Measurements from ENCODE around the gene SENP7. TPM values are rescaled to one million over a fixed set of nuclear protein-coding genes. Genes with fewer than 3 reads are reported as not detected.
A peak's percentile ranks its signal among the peaks of the same experiment; 100 is the strongest.

The SENP7 gene
- total RNA-seq, 1 experiment from 2014 or later, result 17.4 TPM

GRCh38 chr3:101509281-101509680 lies 3.7 kb downstream of the SENP7 start:
- Histone ChIP-seq H3K4me2 (peak overlapping the region; percentile 21; the same call in 1 of the 2 replicates), H4K20me1 (ENCODE audit: insufficient read depth) (no peaks in the 10 kb centered on the region), H3K79me2 (ENCODE audit: low read depth) (peaks cover 6% of the 10 kb centered on the region), H3K27ac (no peak overlapping the region), H2AFZ (no peak overlapping the region), H3K9me3 (ENCODE audit: insufficient read depth, low read depth) (no peaks in the 10 kb centered on the region), H3K27me3 (ENCODE audit: insufficient read depth, low read depth) (no peaks in the 10 kb centered on the region), H3K9me2 (ENCODE audit: insufficient read depth) (no peaks in the 10 kb centered on the region), H3K36me3 (ENCODE audit: low read depth) (no peaks in the 10 kb centered on the region), H3K4me3 (no peak overlapping the region), H3K4me1 (replicated peaks; ENCODE audit: insufficient read depth) (peaks cover 21% of the 10 kb centered on the region), H3F3A (ENCODE audit: insufficient read depth, low read depth) (peaks cover 15% of the 10 kb centered on the region; the same call in 1 of the 2 replicates)
- no TSS peak for BruUV-seq (replicated peaks)
- no peak for DNase-seq
- intact Hi-C loops (cut with micrococcal nuclease; ENCODE audit: unreplicated experiment), result no loop called here
- no peak for TF ChIP-seq CTCF (conservative IDR thresholded peaks at IDR 0.05)
- TF ChIP-seq EZH2 (IDR thresholded peaks at IDR 0.05; ENCODE audit: low read depth), result no peak
- ChIA-PET CTCF (no interaction called here), POLR2A (ENCODE audit: unreplicated experiment) (interaction anchor here (0.6 kb wide), 1 partner anchor 1025 kb away, joined by 3 read pairs; no protein-coding TSS in a partner anchor)

GRCh38 chr3:101501783-101502182 lies 11.2 kb downstream of the SENP7 start:
- Histone ChIP-seq H3K4me3 (no peak overlapping the region), H3K4me1 (replicated peaks; ENCODE audit: insufficient read depth) (no peaks in the 10 kb centered on the region), H3K79me2 (ENCODE audit: low read depth) (no peaks in the 10 kb centered on the region), H3K27ac (no peak overlapping the region), H4K20me1 (ENCODE audit: insufficient read depth) (no peaks in the 10 kb centered on the region), H3F3A (ENCODE audit: insufficient read depth, low read depth) (no peaks in the 10 kb centered on the region), H3K36me3 (ENCODE audit: low read depth) (no peaks in the 10 kb centered on the region), H2AFZ (no peak overlapping the region), H3K9me3 (ENCODE audit: insufficient read depth, low read depth) (no peaks in the 10 kb centered on the region), H3K27me3 (ENCODE audit: insufficient read depth, low read depth) (no peaks in the 10 kb centered on the region), H3K9me2 (ENCODE audit: insufficient read depth) (no peaks in the 10 kb centered on the region), H3K4me2 (no peak overlapping the region)
- POLR2A ChIA-PET (ENCODE audit: unreplicated experiment), result interaction anchor here (0.7 kb wide), 1 partner anchor 69 kb away, joined by 3 read pairs; no protein-coding TSS in a partner anchor
- no TSS peak for BruUV-seq (replicated peaks)
- no peak for DNase-seq
- intact Hi-C loops (cut with micrococcal nuclease; ENCODE audit: unreplicated experiment), result no loop called here
- CTCF ChIA-PET, result no interaction called here
- TF ChIP-seq EZH2 (IDR thresholded peaks at IDR 0.05; ENCODE audit: low read depth) (no peak), CTCF (conservative IDR thresholded peaks at IDR 0.05) (no peak)

- no peak overlapping the region for H2AFZ ChIP-seq
- no peaks in the 10 kb centered on the region for H3K79me2 ChIP-seq (ENCODE audit: low read depth)
- BruUV-seq (replicated peaks), result no TSS peak
- H3K4me1 ChIP-seq (replicated peaks; ENCODE audit: insufficient read depth), result no peaks in the 10 kb centered on the region
- no peaks in the 10 kb centered on the region for H3K9me3 ChIP-seq (ENCODE audit: insufficient read depth, low read depth)
- H3K36me3 ChIP-seq (ENCODE audit: low read depth), result no peaks in the 10 kb centered on the region
- DNase-seq, result no peak
- ChIA-PET POLR2A (ENCODE audit: unreplicated experiment) (no interaction called here), CTCF (no interaction called here)
- TF ChIP-seq EZH2 (IDR thresholded peaks at IDR 0.05; ENCODE audit: low read depth) (no peak), CTCF (conservative IDR thresholded peaks at IDR 0.05) (no peak)
- no peak overlapping the region for H3K27ac ChIP-seq
- no peak overlapping the region for H3K4me3 ChIP-seq
- H4K20me1 ChIP-seq (ENCODE audit: insufficient read depth), result no peaks in the 10 kb centered on the region
- H3K9me2 ChIP-seq (ENCODE audit: insufficient read depth), result no peaks in the 10 kb centered on the region
- intact Hi-C loops (cut with micrococcal nuclease; ENCODE audit: unreplicated experiment), result no loop called here
- H3F3A ChIP-seq (ENCODE audit: insufficient read depth, low read depth), result no peaks in the 10 kb centered on the region
- H3K4me2 ChIP-seq, result no peak overlapping the region
- H3K27me3 ChIP-seq (ENCODE audit: insufficient read depth, low read depth), result no peaks in the 10 kb centered on the region
These were observed 12.8 kb downstream of the SENP7 start for GRCh38 chr3:101500208-101500607.

Measured in PC-9 (cell line).